AG09309 (cell line): ENCODE data around the gene ATXN7.

Source experiments
- DNase-seq: peaks from one replicate; pipeline ENCODE4 v3.0.0-alpha.2; 2010; ENCODE audit warnings: low read depth
- H3K4me3 ChIP-seq: 2 replicates; pipeline ENCODE4 v1.5.1; 2011; ENCODE audit warnings: mild to moderate bottlenecking, low read depth, low read length, moderate library complexity; ENCODE audit not compliant: control insufficient read depth
- TF ChIP-seq, protein P1 (sequence below): IDR thresholded peaks from 2 replicates; pipeline ENCODE4 v1.5.1; 2011; ENCODE audit warnings: mild to moderate bottlenecking, low read depth, low read length, inconsistent platforms; ENCODE audit not compliant: insufficient read depth, control insufficient read depth; ENCODE audit errors: missing control alignments

ATXN7 gene, protein sequence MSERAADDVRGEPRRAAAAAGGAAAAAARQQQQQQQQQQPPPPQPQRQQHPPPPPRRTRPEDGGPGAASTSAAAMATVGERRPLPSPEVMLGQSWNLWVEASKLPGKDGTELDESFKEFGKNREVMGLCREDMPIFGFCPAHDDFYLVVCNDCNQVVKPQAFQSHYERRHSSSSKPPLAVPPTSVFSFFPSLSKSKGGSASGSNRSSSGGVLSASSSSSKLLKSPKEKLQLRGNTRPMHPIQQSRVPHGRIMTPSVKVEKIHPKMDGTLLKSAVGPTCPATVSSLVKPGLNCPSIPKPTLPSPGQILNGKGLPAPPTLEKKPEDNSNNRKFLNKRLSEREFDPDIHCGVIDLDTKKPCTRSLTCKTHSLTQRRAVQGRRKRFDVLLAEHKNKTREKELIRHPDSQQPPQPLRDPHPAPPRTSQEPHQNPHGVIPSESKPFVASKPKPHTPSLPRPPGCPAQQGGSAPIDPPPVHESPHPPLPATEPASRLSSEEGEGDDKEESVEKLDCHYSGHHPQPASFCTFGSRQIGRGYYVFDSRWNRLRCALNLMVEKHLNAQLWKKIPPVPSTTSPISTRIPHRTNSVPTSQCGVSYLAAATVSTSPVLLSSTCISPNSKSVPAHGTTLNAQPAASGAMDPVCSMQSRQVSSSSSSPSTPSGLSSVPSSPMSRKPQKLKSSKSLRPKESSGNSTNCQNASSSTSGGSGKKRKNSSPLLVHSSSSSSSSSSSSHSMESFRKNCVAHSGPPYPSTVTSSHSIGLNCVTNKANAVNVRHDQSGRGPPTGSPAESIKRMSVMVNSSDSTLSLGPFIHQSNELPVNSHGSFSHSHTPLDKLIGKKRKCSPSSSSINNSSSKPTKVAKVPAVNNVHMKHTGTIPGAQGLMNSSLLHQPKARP

DNA sequence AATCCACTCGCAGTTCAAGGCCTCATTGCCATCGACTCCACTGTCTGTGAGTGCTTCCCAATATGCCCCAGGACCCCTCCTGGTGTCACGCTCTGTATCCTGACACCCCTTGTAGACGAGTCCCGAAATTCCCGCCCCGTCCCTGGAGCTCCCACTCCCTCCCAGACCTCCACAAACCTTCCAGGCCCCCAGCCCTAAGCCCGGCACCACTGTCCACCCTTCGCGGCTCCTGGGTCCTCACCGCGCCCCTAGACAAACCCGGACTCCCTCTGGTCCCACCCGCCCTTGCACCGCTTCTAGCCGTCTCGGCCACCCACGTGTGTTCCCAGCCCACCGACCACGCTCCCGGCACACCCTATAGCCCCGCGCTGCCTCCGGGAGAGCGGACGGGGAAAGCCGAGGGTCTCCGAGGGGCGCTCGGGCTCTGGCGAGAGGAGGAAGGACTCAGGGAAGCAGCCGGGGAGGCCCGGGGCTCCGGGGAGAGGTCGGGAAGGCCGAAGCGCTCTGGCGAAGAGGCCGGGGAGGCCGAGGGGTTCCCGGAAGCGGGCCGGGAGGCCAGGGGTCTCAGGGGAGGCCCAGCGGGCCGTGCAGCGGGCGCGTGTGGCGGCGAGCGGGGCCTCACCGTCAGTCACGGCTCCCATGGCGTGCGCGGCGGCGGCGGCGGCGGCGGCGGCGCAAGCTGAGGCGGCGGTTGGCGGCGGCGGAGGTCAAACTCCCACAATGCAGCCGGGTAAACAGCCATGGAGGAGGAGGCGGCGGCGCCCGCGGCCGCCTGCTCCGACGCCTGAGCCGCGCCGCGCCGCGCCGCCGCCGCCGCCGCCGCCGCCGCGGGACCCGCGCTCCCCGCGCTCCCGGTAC lies at the start of gene ATXN7, which contains the start of gene THOC7:
Gene ATXN7 (plus strand): TSS at position 718 of the 858 bp plus-strand sequence. CDS start 48,732 bp downstream, outside the sequence.
Gene THOC7 (minus strand): TSS at position 656 of the 858 bp plus-strand sequence. CDS start 15 bp downstream, at position 641.
- TF ChIP-seq, protein P1, sequence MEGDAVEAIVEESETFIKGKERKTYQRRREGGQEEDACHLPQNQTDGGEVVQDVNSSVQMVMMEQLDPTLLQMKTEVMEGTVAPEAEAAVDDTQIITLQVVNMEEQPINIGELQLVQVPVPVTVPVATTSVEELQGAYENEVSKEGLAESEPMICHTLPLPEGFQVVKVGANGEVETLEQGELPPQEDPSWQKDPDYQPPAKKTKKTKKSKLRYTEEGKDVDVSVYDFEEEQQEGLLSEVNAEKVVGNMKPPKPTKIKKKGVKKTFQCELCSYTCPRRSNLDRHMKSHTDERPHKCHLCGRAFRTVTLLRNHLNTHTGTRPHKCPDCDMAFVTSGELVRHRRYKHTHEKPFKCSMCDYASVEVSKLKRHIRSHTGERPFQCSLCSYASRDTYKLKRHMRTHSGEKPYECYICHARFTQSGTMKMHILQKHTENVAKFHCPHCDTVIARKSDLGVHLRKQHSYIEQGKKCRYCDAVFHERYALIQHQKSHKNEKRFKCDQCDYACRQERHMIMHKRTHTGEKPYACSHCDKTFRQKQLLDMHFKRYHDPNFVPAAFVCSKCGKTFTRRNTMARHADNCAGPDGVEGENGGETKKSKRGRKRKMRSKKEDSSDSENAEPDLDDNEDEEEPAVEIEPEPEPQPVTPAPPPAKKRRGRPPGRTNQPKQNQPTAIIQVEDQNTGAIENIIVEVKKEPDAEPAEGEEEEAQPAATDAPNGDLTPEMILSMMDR: no peak
- peak within 1 kb of the TSS; percentile 61 for H3K4me3 ChIP-seq
- no peak for DNase-seq

DNA sequence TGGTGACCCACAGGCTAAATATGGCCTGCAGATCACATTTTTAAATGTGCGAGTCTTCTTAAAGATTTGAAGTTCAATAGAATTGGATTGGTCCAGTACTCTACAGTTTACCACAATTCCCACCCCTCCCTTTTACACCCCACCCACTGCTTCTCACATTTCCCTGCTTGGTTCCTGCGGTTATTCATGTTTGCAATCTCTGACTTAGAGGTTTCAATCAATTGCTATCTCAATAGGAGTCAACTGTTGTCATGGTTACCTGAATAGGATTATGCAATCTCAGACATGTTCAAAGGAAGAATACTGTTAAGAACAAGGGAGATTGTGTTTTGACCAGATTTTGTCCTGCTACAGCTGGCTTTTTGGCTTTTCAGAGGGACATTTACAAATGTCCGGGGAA lies 49.4 kb upstream of the ATXN7 start:
- DNase-seq: no peak
- TF ChIP-seq, protein P1: no peak
- H3K4me3 ChIP-seq: no peak overlapping the region

DNA sequence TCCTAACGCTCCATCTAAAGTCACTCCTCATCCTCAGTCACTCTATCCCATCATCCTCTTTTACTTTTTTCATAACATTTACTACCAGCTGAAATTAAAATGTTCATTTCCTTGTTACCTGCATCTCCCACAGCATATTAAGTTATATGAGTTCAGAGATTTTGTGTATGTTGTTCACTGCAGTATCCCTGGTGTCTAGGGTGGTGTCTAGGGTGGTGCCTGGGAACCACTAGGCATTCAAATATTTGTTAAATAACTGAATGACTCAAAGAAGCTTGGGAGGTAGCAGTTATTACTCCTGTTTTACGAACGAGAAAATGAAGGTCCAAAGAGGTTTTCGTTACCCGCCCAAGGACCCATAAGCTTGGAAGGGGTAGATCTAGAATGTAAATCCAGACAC lies 46.4 kb upstream of the ATXN7 start:
- no peak overlapping the region for H3K4me3 ChIP-seq
- TF ChIP-seq, protein P1: no peak
- DNase-seq: no peak

DNA sequence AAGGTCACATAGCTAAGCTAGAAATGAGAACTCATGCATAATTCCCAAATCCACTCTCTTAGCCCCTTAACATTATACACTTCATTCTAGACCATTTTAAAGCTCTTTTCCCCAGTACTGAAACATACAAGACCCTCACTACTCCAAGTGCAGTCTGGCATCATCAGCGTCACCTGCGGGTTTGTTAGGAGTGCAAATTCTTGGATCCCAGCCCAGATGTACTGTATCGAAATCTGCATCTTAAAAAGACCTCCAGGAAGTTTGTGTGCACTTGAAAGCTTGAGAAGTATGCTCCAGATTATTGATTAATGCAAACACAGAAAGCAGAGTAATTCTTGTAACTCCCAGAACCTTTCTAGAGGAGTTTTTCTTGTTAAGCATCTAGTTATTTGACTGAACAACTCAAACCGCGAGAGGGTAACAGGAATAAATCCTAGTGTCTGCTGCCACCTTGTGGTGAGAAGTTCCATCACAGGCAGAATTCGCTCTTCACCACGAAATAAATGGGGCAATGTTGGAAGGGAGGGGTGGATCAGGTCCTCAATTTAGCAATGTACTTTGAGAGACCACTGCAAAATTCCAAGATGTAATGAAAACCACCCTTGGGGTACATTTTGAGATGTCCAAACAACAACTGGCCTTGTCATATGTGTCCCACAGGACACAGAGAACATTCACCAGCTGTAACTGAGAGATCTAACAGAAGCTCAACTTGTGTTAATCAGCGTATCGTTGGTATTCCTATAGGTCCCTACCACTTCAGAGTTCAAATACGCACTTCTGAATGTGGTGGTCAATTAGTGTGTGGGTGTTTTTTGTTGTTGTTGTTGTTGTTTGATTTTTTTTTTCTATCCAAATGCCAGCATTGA lies 45.2 kb upstream of the ATXN7 start:
- DNase-seq: peak; percentile 21
- TF ChIP-seq, protein P1: peak; percentile 75
- H3K4me3 ChIP-seq: no peak overlapping the region

DNA sequence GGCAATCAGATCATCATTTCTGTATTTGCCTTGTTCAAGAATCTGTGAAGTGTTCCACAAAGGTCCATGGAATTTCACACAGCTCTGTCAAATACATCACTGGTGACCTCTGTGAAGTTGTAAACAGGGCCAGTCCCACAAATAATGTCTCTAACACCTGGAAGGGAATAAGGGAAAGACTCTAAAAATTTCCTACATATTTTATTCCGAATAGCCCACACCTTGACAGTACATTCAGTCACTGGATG lies 44.6 kb upstream of the ATXN7 start, which contains the start of gene C3orf49:
Gene C3orf49 (plus strand): TSS at position 149 of the 248 bp plus-strand sequence. CDS start 173 bp downstream, outside the sequence.
- TF ChIP-seq, protein P1: no peak
- DNase-seq: no peak
- no peak within 1 kb of the TSS for H3K4me3 ChIP-seq
